Esophagus squamous epithelium (tissue), 5 donors: ENCODE measurements around the gene CSTF2. TPM values are rescaled to one million over a fixed set of nuclear protein-coding genes. Genes with fewer than 3 reads are reported as not detected.
"Not testable (repeated sequence)": the region's sequence is repeated elsewhere in the genome, so short reads cannot be mapped to it uniquely, and the experiment has no call there.

ENCODE experiments used
- DNase-seq: peaks from one replicate; lab custom pipeline; 2025; lab: John Stamatoyannopoulos, UW
- H3K27ac ChIP-seq, 4 donors: fragments of 200-600 bp; sonication (generic); one replicate each; pipeline ENCODE4 v1.5.1; 2016 to 2019; ENCODE audit warnings: mild to moderate bottlenecking in 1 of 4
- H3K27me3 ChIP-seq, 4 donors: fragments of 200-600 bp; sonication (generic); 1 replicate in 3 of 4; 2 replicates in 1 of 4; pipeline versions ENCODE4 v1.5.1 to v1.6.0; 2017 to 2021; ENCODE audit warnings: antibody characterized with exemption in 1 of 4
- H3K36me3 ChIP-seq, 3 donors: fragments of 200-600 bp; sonication (generic); one replicate each; pipeline ENCODE4 v1.5.1; 2016 to 2019
- H3K4me1 ChIP-seq, 3 donors: fragments of 200-600 bp; sonication (generic); one replicate each; pipeline ENCODE4 v1.5.1; 2017 to 2019
- H3K4me3 ChIP-seq, 4 donors: fragments of 200-600 bp; sonication (generic); 1 replicate in 3 of 4; 2 replicates in 1 of 4; pipeline ENCODE4 v1.5.1; 2016 to 2019; ENCODE audit warnings: mild to moderate bottlenecking in 2 of 4, moderate library complexity in 1 of 4
- H3K9me3 ChIP-seq, 3 donors: fragments of 200-600 bp; sonication (generic); one replicate each; pipeline ENCODE4 v1.5.1; 2016 to 2019
- POLR2A ChIP-seq, 4 donors: fragments of 450-650 bp; IDR thresholded peaks; one replicate each; pipeline ENCODE4 v1.6.1; 2017; ENCODE audit warnings: antibody characterized with exemption in 4 of 4, mild to moderate bottlenecking in 4 of 4, moderate library complexity in 3 of 4
- WGBS, 2 donors: methylation state at CpG; one replicate each; pipeline ENCODE4 v1.1.5; 2018; 5-methylcytosine and 5-hydroxymethylcytosine counted together
- intact Hi-C: fragments of 100-400 bp; cut with DNase I; formaldehyde crosslinking; loops from one replicate; pipeline ENCODE4 v1.15.0; 2022
- total RNA-seq, 4 donors: library from RNA; depleted of rRNA; stranded (reverse); fragments of >200 nt; gene quantifications; one replicate each; pipeline ENCODE4 v1.1.0, GENCODE V29; 2016
- TF ChIP-seq, protein P1 (sequence below), 6 experiments: fragments of 450-650 bp in 4 of 6; fragments of 200-600 bp in 2 of 6; sonication (generic) in 2 of 6; IDR thresholded peaks; one replicate each; pipeline ENCODE4 v1.5.1; 2016 to 2019; ENCODE audit warnings: antibody characterized with exemption in 6 of 6, mild to moderate bottlenecking in 4 of 6, moderate library complexity in 4 of 6
- donor health status: DM: yes; HTN: yes; CAD: no.

Gene CSTF2
- 10 to 100 TPM; 19.3 to 34.8 (median 24.9) TPM for total RNA-seq

GRCh38 chrX:100819837-100820666 is at the start of gene CSTF2:
TSS of gene CSTF2 (plus strand) at chrX:100820391. CDS start at chrX:100820417, 26 bp downstream.
- peak within 1 kb of the TSS; percentile 51 to 68 (median 62) for H3K4me3 ChIP-seq
- WGBS, 2 donors, result 0 to 18% methylated on average over 9 to 33 of the region's 49 CpGs
- peaks cover 0 to 15% (median 0%) of the 10 kb centered on the region in 3 donors for H3K4me1 ChIP-seq
- no peaks in the 10 kb centered on the region for H3K9me3 ChIP-seq
- intact Hi-C loops, result no loop called here
- peak within 1 kb of the TSS; percentile 53 to 81 (median 59) for H3K27ac ChIP-seq
- peaks cover 0 to 32% (median 4%) of the 10 kb centered on the region in 3 donors for H3K36me3 ChIP-seq
- TF ChIP-seq, protein P1, sequence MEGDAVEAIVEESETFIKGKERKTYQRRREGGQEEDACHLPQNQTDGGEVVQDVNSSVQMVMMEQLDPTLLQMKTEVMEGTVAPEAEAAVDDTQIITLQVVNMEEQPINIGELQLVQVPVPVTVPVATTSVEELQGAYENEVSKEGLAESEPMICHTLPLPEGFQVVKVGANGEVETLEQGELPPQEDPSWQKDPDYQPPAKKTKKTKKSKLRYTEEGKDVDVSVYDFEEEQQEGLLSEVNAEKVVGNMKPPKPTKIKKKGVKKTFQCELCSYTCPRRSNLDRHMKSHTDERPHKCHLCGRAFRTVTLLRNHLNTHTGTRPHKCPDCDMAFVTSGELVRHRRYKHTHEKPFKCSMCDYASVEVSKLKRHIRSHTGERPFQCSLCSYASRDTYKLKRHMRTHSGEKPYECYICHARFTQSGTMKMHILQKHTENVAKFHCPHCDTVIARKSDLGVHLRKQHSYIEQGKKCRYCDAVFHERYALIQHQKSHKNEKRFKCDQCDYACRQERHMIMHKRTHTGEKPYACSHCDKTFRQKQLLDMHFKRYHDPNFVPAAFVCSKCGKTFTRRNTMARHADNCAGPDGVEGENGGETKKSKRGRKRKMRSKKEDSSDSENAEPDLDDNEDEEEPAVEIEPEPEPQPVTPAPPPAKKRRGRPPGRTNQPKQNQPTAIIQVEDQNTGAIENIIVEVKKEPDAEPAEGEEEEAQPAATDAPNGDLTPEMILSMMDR (IDR thresholded peaks at IDR 0.05), result peak in 2 of 6 experiments; percentile 12 to 19
- TF ChIP-seq POLR2A (IDR thresholded peaks at IDR 0.05), result no peak
- H3K27me3 ChIP-seq, result no peaks in the 10 kb centered on the region
- peak; percentile 18 for DNase-seq

DNA sequence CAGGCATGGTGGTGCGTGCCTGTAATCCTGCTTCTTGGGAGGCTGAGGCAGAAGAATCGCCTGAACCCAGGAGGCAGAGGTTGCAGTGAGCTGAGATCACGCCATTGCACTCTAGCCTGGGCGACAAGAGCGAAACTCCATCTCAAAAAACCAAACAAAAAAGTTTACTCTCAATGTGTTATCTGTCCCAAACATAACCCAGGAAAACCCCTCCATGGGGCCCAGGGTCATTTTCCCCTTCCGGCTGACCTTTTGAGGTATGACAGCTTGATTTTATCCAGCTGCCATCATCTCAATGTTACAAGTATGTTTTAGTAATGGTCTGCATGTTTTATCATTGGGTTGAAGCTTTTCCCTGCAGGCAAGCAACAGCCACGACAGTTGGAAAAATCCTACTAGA is 23.8 kb upstream of the CSTF2 start:
- not testable (repeated sequence) for H3K4me3 ChIP-seq, DNase-seq

GRCh38 chrX:100797359-100797758 is 22.8 kb upstream of the CSTF2 start:
- Histone ChIP-seq H3K4me3 (no peak overlapping the region), H3K27ac (no peak overlapping the region), H3K36me3 (no peaks in the 10 kb centered on the region), H3K4me1 (no peaks in the 10 kb centered on the region), H3K9me3 (no peaks in the 10 kb centered on the region), H3K27me3 (no peaks in the 10 kb centered on the region)
- intact Hi-C loops, result no loop called here
- 81 to 100% methylated on average over 1 to 4 of the region's 4 CpGs for WGBS, 2 donors
- TF ChIP-seq, protein P1 (IDR thresholded peaks at IDR 0.05), result no peak
- no peak for TF ChIP-seq POLR2A (IDR thresholded peaks at IDR 0.05)
- DNase-seq, result no peak

More for the DNA sequence above, 23.8 kb upstream of the CSTF2 start:
- H3K36me3 ChIP-seq, H3K27ac ChIP-seq, H3K9me3 ChIP-seq, H3K27me3 ChIP-seq, H3K4me1 ChIP-seq, intact Hi-C loops: not testable (repeated sequence)
- 74 to 91% methylated on average over 6 to 7 of the region's 7 CpGs for WGBS, 2 donors

DNA sequence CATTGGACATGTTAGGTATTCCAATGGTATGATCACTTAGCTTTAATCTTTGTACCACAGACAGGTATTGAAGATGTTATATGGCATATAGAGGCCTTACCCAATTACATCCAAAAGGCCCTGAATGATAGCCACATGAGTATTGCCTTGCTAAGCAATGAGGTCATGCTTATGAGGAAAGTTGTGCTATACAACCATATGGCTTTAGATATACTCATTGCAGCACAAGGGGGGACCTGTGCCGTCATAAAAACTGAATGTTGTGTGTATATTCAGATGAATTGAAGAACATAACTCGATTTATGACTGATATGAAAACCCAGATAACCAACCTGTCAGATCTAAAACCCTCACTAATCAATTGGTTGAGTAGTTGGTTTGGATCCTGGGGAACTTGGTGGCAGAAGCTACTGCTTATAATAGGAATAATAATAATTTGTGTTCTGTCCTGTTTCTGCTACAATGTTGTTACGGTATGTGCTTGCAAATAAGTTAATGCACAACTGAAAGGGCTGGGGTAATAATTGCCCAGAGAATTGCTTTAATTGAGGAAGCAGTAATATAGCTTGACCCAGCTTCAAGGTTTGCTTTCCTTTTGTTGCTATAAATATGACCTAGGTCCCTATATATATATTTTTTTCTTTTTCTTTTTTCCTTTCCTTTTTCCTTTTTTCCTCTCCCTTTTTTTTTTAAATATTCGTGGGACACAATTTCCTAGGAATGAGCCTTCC is 21.5 kb upstream of the CSTF2 start:
- intact Hi-C loops, result no loop called here
- Histone ChIP-seq H3K27me3 (no peaks in the 10 kb centered on the region), H3K9me3 (no peaks in the 10 kb centered on the region), H3K27ac (no peak overlapping the region), H3K4me1 (no peaks in the 10 kb centered on the region), H3K36me3 (no peaks in the 10 kb centered on the region), H3K4me3 (no peak overlapping the region)
- 62 to 67% methylated on average over 3 of the region's 4 CpGs for WGBS, 2 donors
- DNase-seq, result no peak
- TF ChIP-seq, protein P1 (IDR thresholded peaks at IDR 0.05), result no peak
- no peak for TF ChIP-seq POLR2A (IDR thresholded peaks at IDR 0.05)

GRCh38 chrX:100802843-100803242 is 17.3 kb upstream of the CSTF2 start:
- H3K36me3 ChIP-seq, result no peaks in the 10 kb centered on the region
- intact Hi-C loops, result no loop called here
- no peaks in the 10 kb centered on the region for H3K9me3 ChIP-seq
- no peak for DNase-seq
- TF ChIP-seq, protein P1 (IDR thresholded peaks at IDR 0.05), result no peak
- no peak for TF ChIP-seq POLR2A (IDR thresholded peaks at IDR 0.05)
- H3K4me1 ChIP-seq, result no peaks in the 10 kb centered on the region
- H3K27me3 ChIP-seq, result no peaks in the 10 kb centered on the region
- 62 to 87% methylated on average over 3 of the region's 3 CpGs for WGBS, 2 donors
- H3K4me3 ChIP-seq, result no peak overlapping the region
- H3K27ac ChIP-seq, result no peak overlapping the region
